ENCODE measurements around the gene EBI3.
A peak's percentile ranks its signal among the peaks of the same experiment; 100 is the strongest.
"Not testable (repeated sequence)": the region's sequence is repeated elsewhere in the genome, so short reads cannot be mapped to it uniquely, and the experiment has no call there.

Gene EBI3

DNA sequence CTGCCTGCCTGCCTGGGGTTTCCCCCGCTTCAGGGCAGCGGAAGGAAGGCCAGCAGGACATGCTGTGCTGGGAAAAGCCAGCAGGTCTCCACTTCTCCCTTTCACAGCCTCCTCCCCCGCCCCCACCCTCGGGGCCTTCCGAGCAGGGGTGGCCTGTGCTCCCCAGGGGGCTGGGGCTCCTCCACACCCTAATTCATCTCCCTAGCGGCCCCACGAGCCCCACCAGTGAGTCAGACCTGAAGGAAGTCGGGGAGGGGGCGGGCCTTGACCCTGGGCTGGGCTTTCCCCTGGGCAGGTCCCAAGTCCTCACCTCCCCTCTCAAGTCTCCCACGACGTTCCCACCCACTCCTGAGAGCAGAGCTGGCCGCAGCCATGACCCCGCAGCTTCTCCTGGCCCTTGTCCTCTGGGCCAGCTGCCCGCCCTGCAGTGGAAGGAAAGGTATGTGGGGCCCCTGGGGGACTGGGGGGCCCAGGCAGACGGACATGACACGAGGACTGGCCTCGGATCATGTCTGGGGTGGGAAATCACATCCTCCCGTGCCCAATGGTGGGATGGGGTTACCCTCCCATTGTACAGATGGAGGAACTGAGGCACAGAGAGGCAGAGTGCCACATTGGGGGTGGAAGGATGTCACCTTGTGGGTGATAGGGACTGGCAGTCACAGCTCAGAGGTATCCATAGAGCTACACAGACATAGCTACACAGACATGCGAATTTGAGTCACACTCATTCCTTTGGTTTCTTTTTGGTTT, at the start of gene EBI3:
TSS of gene EBI3 (plus strand) at position 345 of the 753 bp plus-strand sequence. CDS start at position 373, 28 bp downstream.
- no peak for DNase-seq

DNA sequence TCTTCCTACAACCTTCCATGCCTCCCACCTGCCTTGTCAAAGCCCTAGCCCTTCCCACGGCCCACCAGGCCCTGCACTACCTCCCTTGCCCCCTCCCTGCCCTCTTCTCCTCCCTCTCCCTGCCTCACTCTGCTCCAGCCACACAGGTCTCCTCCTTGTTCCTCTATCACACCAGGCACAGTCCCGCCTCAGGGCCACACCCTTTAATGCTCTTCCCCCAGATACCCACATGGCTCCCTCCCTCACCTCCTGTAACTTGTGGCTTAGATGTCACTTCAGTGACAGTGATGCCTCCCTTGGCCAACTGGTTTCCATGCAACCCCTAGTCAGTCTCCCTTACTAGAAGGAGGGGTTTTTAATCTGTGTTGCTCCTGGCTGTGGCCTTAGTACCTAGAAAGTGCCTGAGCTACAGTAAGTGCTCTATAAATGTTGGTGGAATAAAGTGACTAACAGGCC, 48.2 kb upstream of the EBI3 start:
- DNase-seq = no peak

GRCh38 chr19:4182084-4182810, 47.1 kb upstream of the EBI3 start, which contains the start of the genes ANKRD24 and SIRT6:
Gene ANKRD24 (plus strand): TSS chr19:4182689. CDS start chr19:4186426, 3,737 bp downstream.
Gene SIRT6 (minus strand): TSS chr19:4182563. CDS start chr19:4182539, 24 bp downstream.
- DNase-seq = peak; percentile 96

GRCh38 chr19:4183967-4184717, 45.2 kb upstream of the EBI3 start:
- no peak for DNase-seq

DNA sequence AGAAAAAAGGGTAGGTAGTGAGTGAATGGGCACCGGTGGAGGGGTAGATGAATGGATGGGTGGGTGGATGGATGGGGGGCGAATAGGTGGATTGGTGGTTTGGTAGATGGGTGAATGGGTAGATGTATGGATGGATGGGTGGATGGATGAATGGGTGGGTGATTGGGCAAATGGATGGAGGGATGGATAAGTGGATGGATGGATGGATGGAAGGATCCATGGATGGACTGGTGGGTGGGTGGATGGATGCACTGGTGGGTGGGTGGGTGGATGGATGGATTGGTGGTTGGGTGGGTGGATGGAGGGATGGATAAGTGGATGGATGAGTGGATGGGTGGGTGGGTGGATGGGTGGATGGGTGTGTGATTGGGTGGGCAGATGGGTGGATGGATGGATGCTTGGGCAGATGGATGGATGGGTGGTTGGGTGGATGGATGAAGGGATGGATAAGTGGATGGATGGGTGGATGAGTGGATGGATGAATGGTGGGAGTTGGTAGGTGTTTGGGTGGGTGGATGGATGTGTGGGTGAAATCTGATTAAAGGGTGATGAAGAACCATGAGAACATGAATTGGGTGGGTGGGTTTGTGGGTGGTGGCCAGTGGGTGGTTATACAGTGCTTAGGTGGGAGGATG, 44.5 kb upstream of the EBI3 start:
- no peak for DNase-seq

DNA sequence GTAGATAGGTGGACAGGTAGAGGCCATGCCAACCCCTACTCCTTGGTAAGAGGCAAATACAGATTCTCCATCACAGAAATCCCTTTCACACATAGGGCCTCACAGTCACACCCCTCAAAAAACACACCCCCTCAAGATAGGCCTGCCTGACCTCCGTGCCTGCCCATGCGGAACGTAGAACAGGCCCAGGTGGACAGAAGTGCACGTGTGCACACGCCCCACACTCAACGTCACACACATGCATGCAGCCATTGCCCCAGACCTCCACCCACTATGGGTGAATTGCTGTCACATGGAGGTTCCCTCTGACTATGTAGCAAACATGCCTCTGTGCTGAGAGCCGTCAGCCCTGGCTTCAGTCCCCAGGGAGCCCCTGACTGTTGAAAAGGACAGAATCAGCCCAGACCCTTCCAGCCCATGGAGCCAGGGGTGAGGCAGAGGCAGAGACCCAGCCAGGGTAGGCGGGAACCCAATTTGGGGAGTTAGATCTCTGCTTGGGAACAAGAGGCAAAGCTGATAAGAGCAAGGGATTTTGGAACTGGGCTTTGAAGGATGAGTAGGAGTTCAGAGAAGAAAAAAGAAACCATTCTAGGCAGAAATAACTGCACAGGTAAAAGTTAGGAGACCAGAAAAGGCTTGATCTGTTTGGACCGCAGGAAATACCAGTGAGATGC, 43.8 kb upstream of the EBI3 start:
- DNase-seq = no peak

- peak; percentile 65 for DNase-seq
Observed at GRCh38 chr19:4186087-4186993, 43.0 kb upstream of the EBI3 start.

DNA sequence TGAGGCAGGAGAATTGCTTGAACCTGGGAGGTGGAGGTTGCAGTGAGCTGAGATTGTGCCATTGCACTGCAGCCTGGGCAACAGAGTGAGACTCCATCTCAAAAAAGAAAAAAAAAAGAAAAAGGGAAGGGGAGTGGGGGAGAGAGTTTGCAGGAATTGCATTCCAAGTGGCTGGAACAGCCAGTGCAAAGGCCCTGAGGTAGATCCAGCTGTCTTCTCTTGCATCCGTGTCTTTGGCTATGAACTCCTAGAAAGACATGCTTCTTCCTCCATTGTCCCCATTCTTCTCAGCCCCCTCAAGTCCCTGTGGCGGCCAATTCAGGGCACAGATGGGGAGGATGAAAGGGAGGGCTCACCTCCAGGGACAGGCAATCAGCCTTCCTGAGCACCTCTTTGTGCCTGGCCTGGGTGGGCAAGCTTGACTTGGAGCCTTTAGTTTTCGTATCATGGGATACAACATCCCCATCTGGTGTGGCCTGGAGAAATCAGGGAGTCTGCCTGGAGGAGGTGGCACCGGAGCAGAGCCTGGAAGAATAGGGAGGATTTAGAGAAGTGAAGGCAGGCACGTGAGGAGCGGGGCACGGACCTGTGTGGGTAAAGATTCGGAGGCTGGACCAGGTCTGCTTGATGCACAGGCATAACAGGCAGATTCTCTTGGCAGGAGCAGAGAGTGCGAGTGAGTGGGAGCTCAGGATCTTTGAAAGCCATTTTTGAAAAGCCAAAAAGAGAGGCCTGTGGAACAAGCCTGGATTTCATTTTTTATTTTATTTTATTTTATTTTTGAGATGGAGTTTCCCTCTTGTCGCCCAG, 41.8 kb upstream of the EBI3 start:
- no peak for DNase-seq

DNA sequence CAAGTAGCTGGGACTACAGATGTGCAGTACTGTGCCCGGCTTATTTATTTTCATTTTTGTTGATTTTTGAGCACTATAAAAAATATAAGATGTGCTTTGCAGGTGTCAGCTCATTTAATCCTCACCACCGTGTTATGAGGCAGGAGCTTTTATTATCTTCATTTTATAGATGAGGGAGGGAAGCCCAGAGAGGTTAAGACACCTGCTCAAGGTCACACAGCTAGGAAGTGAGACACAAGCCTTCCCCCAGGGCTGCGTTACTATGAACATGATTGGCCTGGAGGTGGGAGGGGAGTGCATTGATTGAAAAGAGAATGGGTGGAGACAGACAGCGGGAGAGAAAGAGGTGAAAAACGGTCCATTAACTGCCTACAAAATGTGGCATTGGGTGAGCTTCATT, 39.7 kb upstream of the EBI3 start:
- no peak for DNase-seq

GRCh38 chr19:4192537-4192936, 36.8 kb upstream of the EBI3 start:
- not testable (repeated sequence) for DNase-seq

GRCh38 chr19:4194353-4194752, 35.0 kb upstream of the EBI3 start:
- no peak for DNase-seq

- DNase-seq = no peak
Observed at GRCh38 chr19:4196009-4196408, 33.3 kb upstream of the EBI3 start.

GRCh38 chr19:4196587-4197148, 32.7 kb upstream of the EBI3 start:
- DNase-seq = no peak

- DNase-seq = no peak
Observed at GRCh38 chr19:4197228-4197624, 32.1 kb upstream of the EBI3 start.

- no peak for DNase-seq
Observed at GRCh38 chr19:4197625-4198466, 31.5 kb upstream of the EBI3 start.

DNA sequence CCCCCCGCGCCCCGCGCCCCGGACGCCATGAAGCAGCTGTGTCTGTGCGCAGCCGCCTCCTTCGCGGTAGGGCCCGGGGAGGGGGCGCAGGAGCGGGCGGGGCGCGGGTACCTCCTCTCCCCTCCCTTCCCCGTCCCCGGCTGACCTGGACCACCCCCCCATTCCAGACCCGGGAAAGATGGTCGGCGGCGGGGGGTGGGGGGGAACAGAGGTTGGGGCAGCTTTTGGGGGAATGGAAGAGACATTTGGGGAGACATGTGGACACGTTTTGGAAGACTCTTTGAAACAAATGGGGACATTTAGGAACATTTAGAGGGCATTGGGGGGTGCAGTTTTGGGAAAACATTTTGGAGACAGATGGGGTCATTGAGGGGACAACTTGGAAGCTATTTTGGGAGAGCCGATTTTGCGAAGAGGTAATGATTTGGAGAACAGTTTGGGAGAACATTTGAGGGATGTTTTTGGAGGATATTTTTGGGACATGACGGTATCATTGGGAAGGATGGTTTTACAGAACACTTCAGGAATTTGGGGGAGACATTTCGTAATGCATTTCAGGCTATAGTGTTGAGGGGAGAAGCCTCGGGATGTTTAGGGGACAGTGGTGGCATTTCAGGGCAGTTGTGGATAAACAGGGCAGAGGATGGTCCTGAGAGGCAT, 30.7 kb upstream of the EBI3 start:
- DNase-seq = no peak

- no peak for DNase-seq
Observed at GRCh38 chr19:4199699-4200293, 29.5 kb upstream of the EBI3 start.
